Rectal smooth muscle tissue (tissue), 1 donor: ENCODE measurements around the gene CBARP.

Source experiments
- H3K27ac ChIP-seq: one replicate; pipeline ENCODE4 v1.7.0; 2013; ENCODE audit warnings: low read depth, low read length, inconsistent platforms
- H3K27me3 ChIP-seq: one replicate; pipeline ENCODE4 v1.7.0; 2013; ENCODE audit warnings: low read length; ENCODE audit not compliant: control insufficient read depth, insufficient read depth
- H3K36me3 ChIP-seq: one replicate; pipeline ENCODE4 v1.7.0; 2013; ENCODE audit warnings: low read length; ENCODE audit not compliant: control insufficient read depth, insufficient read depth
- H3K4me1 ChIP-seq: one replicate; pipeline ENCODE4 v1.7.0; 2013; ENCODE audit warnings: low read length; ENCODE audit not compliant: control insufficient read depth, insufficient read depth
- H3K4me3 ChIP-seq: one replicate; pipeline ENCODE4 v1.7.0; 2013; ENCODE audit warnings: low read length
- H3K9ac ChIP-seq: one replicate; pipeline ENCODE4 v1.7.0; 2013; ENCODE audit warnings: low read length

Gene CBARP

GRCh38 chr19:1243768-1244692 is 6.2 kb upstream of the CBARP start:
- Histone ChIP-seq H3K27ac (peak overlapping the region; percentile 91), H3K4me1 (peaks cover 35% of the 10 kb centered on the region), H3K4me3 (peak overlapping the region; percentile 46), H3K9ac (no peak overlapping the region), H3K36me3 (no peaks in the 10 kb centered on the region), H3K27me3 (no peaks in the 10 kb centered on the region)

GRCh38 chr19:1241417-1242095 is 3.8 kb upstream of the CBARP start, which contains the start of gene ATP5F1D:
ATP5F1D (plus strand) TSS chr19:1241751; CDS start chr19:1241851, 100 bp downstream.
- peak within 1 kb of the TSS; percentile 61 for H3K9ac ChIP-seq
- peak within 1 kb of the TSS; percentile 83 for H3K4me3 ChIP-seq
- H3K36me3 ChIP-seq: no peaks in the 10 kb centered on the region
- H3K27ac ChIP-seq: peak within 1 kb of the TSS; percentile 86
- peaks cover 4% of the 10 kb centered on the region for H3K27me3 ChIP-seq
- H3K4me1 ChIP-seq: peaks cover 31% of the 10 kb centered on the region

- H3K4me3 ChIP-seq: peak overlapping the region; percentile 83
- H3K27me3 ChIP-seq: peaks cover 4% of the 10 kb centered on the region
- no peaks in the 10 kb centered on the region for H3K36me3 ChIP-seq
- H3K9ac ChIP-seq: no peak overlapping the region
- no peak overlapping the region for H3K27ac ChIP-seq
- peaks cover 31% of the 10 kb centered on the region for H3K4me1 ChIP-seq
These were observed 3.1 kb upstream of the CBARP start for GRCh38 chr19:1240925-1241324.

GRCh38 chr19:1239796-1240737 is 2.3 kb upstream of the CBARP start:
- Histone ChIP-seq H3K4me3 (peak overlapping the region; percentile 48), H3K9ac (no peak overlapping the region), H3K4me1 (peaks cover 28% of the 10 kb centered on the region), H3K27ac (peak overlapping the region; percentile 84), H3K36me3 (no peaks in the 10 kb centered on the region), H3K27me3 (peaks cover 4% of the 10 kb centered on the region)

- Histone ChIP-seq H3K9ac (no peak overlapping the region), H3K27ac (peak overlapping the region; percentile 84), H3K36me3 (no peaks in the 10 kb centered on the region), H3K4me1 (peaks cover 22% of the 10 kb centered on the region), H3K27me3 (peaks cover 4% of the 10 kb centered on the region), H3K4me3 (no peak overlapping the region)
These were observed 1.6 kb upstream of the CBARP start for GRCh38 chr19:1239420-1239795.

GRCh38 chr19:1238369-1239303 is 831 bp upstream of the CBARP start:
- H3K4me3 ChIP-seq: no peak overlapping the region
- peak overlapping the region; percentile 0 for H3K27ac ChIP-seq
- H3K4me1 ChIP-seq: peaks cover 16% of the 10 kb centered on the region
- H3K27me3 ChIP-seq: peaks cover 4% of the 10 kb centered on the region
- H3K9ac ChIP-seq: no peak overlapping the region
- no peaks in the 10 kb centered on the region for H3K36me3 ChIP-seq

GRCh38 chr19:1237027-1237659 is 662 bp downstream of the CBARP start:
- Histone ChIP-seq H3K27me3 (peaks cover 4% of the 10 kb centered on the region), H3K36me3 (no peaks in the 10 kb centered on the region), H3K27ac (no peak overlapping the region), H3K9ac (no peak overlapping the region), H3K4me1 (peaks cover 10% of the 10 kb centered on the region), H3K4me3 (peak overlapping the region; percentile 54)

DNA sequence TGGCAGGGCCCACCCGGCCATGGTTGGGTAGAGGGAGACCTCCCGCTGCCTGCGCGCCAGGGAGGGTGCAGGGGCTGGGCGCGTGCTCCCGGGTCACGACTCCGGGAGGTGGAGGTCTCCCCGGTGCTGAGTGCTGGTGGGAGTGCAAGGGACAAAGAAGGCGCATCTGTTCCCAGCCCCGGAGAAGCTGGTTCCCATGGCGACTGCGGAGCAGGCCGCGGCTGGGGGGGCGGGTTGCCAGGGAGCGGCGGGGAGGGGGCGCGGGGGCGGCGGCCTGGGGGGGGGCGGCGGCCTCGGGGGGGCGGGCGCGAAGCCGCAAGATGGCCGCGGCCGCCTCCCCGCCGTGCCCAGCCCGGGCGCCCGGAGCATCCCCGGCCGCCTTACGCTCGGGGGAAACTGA is 1.2 kb downstream of the CBARP start:
- H3K27me3 ChIP-seq: peaks cover 4% of the 10 kb centered on the region
- H3K4me3 ChIP-seq: peak overlapping the region; percentile 15
- H3K27ac ChIP-seq: no peak overlapping the region
- H3K9ac ChIP-seq: no peak overlapping the region
- H3K36me3 ChIP-seq: no peaks in the 10 kb centered on the region
- H3K4me1 ChIP-seq: peaks cover 11% of the 10 kb centered on the region

DNA sequence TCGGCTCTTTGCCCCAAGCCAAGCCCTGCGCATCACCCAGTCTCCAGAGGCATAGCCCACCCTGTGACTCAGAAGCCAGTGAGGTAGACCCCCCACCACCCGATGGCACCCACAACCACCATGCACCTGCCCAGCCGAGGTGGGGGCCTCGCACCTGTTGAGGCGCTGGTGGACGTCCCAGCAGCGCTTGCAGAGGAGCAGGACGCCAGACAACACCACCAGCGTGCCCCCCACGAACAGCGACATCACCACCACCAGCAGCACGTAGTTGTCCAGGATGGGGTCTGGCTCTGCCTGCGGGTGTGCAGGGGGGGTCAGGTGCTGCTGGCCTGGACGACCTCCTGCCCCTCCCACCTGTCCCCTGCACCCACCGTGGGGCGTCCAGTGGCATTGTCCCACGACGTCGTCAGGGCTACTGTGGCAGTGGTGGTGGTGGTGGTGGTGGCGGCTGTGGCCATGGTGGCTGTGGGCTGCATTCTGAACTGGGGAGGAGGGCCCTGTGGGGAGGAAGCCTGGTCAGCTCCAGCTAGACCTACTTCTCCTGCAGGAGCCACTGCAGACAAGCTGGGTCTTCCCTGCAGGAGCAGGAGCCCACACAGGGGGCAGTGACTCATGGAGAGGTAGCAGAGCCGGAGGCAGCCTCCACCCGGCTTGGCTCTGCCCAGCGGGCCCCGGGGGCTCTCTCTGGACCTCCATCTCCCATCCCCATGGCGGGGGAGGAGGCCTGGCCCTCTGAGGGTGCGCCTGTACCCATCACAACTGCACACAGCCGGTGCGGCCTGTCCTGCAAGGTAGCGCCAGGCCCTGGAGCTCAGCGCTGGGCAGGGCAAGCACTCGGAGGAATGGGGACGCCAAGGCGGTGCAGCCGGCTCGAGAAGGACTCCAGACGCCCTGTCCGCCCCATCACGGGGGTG is 1.9 kb downstream of the CBARP start:
- Histone ChIP-seq H3K9ac (no peak overlapping the region), H3K27ac (no peak overlapping the region), H3K4me3 (peak overlapping the region; percentile 15), H3K4me1 (peaks cover 6% of the 10 kb centered on the region), H3K27me3 (peaks cover 4% of the 10 kb centered on the region), H3K36me3 (no peaks in the 10 kb centered on the region)

GRCh38 chr19:1234955-1235380 is 2.8 kb downstream of the CBARP start:
- Histone ChIP-seq H3K27ac (no peak overlapping the region), H3K9ac (no peak overlapping the region), H3K4me3 (no peak overlapping the region), H3K4me1 (peaks cover 6% of the 10 kb centered on the region), H3K27me3 (peaks cover 4% of the 10 kb centered on the region), H3K36me3 (no peaks in the 10 kb centered on the region)
